ENCODE results near the gene GLIS1. TPM values are rescaled to one million over a fixed set of nuclear protein-coding genes. Genes with fewer than 3 reads are reported as not detected.

The GLIS1 gene
- total RNA-seq, 1 donor from 2014 or later = 0.07 TPM

DNA sequence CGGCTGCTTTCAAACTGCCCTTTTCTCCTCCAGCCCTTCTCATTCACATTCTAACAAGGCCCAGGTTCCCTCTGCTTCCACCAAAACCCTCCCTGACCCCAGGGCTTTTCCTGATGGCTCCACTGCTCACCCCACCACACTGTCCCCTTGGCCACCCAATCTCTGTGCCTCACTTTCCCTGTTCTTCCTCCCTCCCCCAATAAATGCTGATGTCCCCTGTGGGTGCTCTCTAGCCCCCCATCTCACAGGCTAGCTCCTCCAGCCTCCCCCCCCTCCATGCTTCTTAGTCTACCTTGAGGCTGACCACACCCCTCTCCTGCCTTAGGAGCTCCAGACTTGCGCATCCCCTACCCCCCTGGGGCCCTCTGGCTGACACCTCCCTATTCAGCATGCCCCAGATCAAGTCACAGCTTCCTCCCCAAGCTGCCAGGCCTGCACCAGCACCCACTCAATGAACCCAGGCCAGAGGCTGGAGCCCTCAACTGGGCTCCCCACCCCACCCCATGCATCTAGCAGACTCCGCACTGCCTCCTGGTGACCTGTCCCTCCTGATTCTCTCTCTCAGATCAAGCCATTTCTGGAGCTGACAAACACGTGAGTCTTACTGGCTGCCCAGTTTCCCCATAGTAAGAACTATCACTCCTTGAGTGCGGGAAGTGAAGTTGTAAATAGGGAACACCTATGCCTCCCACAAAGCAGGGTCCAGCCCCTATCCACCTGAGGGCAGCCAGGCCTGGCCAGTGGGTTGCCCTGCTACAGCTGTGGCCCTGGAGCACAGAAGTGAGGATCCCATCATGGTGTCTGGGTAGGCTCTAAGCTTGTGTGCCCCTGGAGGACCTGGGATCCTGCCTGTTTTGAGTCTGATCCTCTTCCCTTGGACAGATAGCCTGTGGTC is 161.9 kb downstream of the GLIS1 start:
- no peak for DNase-seq (ENCODE audit: low read depth)

DNA sequence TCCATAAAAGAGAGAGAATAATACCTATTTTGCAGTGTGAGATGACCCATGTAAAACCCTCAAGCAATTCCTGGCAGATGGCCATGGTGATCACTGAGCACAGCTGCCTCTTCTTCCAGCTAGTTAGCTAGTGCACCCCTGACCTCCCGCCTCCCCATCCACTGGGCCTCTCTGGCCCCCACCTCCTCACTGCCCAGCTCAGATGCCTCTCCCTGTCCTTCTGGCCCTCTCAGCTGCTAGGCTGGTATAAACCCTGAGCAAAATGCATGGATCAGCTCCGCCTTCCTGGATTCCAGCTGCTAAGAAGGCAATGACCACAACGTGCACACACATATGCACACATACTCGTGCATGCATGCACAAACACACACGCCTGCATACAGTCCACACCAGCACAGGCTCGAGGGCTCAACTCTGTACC is 162.6 kb downstream of the GLIS1 start:
- no peaks in the 10 kb centered on the region for H3K9me3 ChIP-seq (ENCODE audit: insufficient read depth, low read depth, low read length)
- H3K4me2 ChIP-seq (ENCODE audit: low read length) = no peak overlapping the region
- Mint-ChIP-seq H3K27me3 (ENCODE audit: low read depth, unreplicated experiment) (peaks cover 40% of the 10 kb centered on the region), H3K4me3 (ENCODE audit: unreplicated experiment) (no peak overlapping the region), H3K36me3 (ENCODE audit: low read depth, unreplicated experiment) (no peaks in the 10 kb centered on the region), H3K9me3 (ENCODE audit: unreplicated experiment) (no peaks in the 10 kb centered on the region), H3K27ac (ENCODE audit: unreplicated experiment) (no peak overlapping the region), H3K4me1 (ENCODE audit: low read depth, unreplicated experiment) (peaks cover 5% of the 10 kb centered on the region)
- DNase-seq (ENCODE audit: low read depth) (no peak), FAIRE-seq (no peak)
- H3K27me3 ChIP-seq (ENCODE audit: insufficient read depth, low read length) = no peaks in the 10 kb centered on the region
- H2AFZ ChIP-seq (ENCODE audit: low read depth, low read length) = no peak overlapping the region
- H3K27ac ChIP-seq (ENCODE audit: low read depth, low read length) = no peak overlapping the region
- peaks cover 84% of the 10 kb centered on the region for H4K20me1 ChIP-seq (ENCODE audit: insufficient read depth, low read length)
- H3K4me1 ChIP-seq (ENCODE audit: insufficient read depth, low read length) = peaks cover 6% of the 10 kb centered on the region
- no peaks in the 10 kb centered on the region for H3K36me3 ChIP-seq (ENCODE audit: insufficient read depth, low read length)
- no peak for TF ChIP-seq EZH2 (IDR thresholded peaks at IDR 0.05; ENCODE audit: insufficient read depth, low read length)
- TF ChIP-seq, protein P1, sequence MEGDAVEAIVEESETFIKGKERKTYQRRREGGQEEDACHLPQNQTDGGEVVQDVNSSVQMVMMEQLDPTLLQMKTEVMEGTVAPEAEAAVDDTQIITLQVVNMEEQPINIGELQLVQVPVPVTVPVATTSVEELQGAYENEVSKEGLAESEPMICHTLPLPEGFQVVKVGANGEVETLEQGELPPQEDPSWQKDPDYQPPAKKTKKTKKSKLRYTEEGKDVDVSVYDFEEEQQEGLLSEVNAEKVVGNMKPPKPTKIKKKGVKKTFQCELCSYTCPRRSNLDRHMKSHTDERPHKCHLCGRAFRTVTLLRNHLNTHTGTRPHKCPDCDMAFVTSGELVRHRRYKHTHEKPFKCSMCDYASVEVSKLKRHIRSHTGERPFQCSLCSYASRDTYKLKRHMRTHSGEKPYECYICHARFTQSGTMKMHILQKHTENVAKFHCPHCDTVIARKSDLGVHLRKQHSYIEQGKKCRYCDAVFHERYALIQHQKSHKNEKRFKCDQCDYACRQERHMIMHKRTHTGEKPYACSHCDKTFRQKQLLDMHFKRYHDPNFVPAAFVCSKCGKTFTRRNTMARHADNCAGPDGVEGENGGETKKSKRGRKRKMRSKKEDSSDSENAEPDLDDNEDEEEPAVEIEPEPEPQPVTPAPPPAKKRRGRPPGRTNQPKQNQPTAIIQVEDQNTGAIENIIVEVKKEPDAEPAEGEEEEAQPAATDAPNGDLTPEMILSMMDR (IDR thresholded peaks at IDR 0.05; ENCODE audit: insufficient read depth, low read depth, low read length) = no peak
- H3K9ac ChIP-seq (ENCODE audit: low read length) = no peak overlapping the region
- peaks cover 12% of the 10 kb centered on the region for H3K79me2 ChIP-seq (ENCODE audit: insufficient read depth, low read length)
- H3K4me3 ChIP-seq (ENCODE audit: insufficient read depth, low read depth, low read length) = no peak overlapping the region

More for the DNA sequence above, 161.9 kb downstream of the GLIS1 start:
- H2AFZ ChIP-seq (ENCODE audit: low read depth, low read length) = no peak overlapping the region
- peaks cover 89% of the 10 kb centered on the region for H4K20me1 ChIP-seq (ENCODE audit: insufficient read depth, low read length)
- Mint-ChIP-seq H3K9me3 (ENCODE audit: unreplicated experiment) (no peaks in the 10 kb centered on the region), H3K4me1 (ENCODE audit: low read depth, unreplicated experiment) (peaks cover 5% of the 10 kb centered on the region), H3K27me3 (ENCODE audit: low read depth, unreplicated experiment) (peaks cover 48% of the 10 kb centered on the region), H3K27ac (ENCODE audit: unreplicated experiment) (no peak overlapping the region), H3K4me3 (ENCODE audit: unreplicated experiment) (no peak overlapping the region), H3K36me3 (ENCODE audit: low read depth, unreplicated experiment) (no peaks in the 10 kb centered on the region)
- H3K27me3 ChIP-seq (ENCODE audit: insufficient read depth, low read length) = no peaks in the 10 kb centered on the region
- H3K9me3 ChIP-seq (ENCODE audit: insufficient read depth, low read depth, low read length) = no peaks in the 10 kb centered on the region
- TF ChIP-seq, protein P1 (IDR thresholded peaks at IDR 0.05; ENCODE audit: insufficient read depth, low read depth, low read length) = no peak
- no peak for TF ChIP-seq EZH2 (IDR thresholded peaks at IDR 0.05; ENCODE audit: insufficient read depth, low read length)
- FAIRE-seq = no peak
- no peaks in the 10 kb centered on the region for H3K36me3 ChIP-seq (ENCODE audit: insufficient read depth, low read length)
- H3K9ac ChIP-seq (ENCODE audit: low read length) = no peak overlapping the region
- peaks cover 12% of the 10 kb centered on the region for H3K79me2 ChIP-seq (ENCODE audit: insufficient read depth, low read length)
- no peak overlapping the region for H3K4me3 ChIP-seq (ENCODE audit: insufficient read depth, low read depth, low read length)
- peaks cover 3% of the 10 kb centered on the region for H3K4me1 ChIP-seq (ENCODE audit: insufficient read depth, low read length)
- H3K27ac ChIP-seq (ENCODE audit: low read depth, low read length) = no peak overlapping the region
- H3K4me2 ChIP-seq (ENCODE audit: low read length) = no peak overlapping the region

DNA sequence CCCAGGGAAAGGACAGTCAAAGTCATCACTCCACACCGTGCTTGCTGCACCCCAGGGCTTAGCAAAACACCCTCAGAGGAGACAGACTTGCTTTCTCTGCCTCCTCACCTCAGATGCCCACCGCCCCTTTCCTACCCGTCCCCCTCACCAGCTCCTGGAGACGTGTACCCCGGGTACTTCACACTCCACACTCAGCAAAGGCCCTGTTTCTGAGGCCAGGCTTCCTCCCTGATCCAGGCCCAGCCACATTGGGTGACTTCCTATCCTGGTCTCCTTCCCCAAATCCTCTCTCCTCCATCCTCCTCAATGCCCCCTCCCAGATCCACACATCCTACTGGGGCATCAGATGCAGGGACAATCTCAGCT is 163.0 kb downstream of the GLIS1 start:
- Mint-ChIP-seq H3K4me1 (ENCODE audit: low read depth, unreplicated experiment) (peaks cover 5% of the 10 kb centered on the region), H3K27ac (ENCODE audit: unreplicated experiment) (no peak overlapping the region), H3K36me3 (ENCODE audit: low read depth, unreplicated experiment) (no peaks in the 10 kb centered on the region), H3K9me3 (ENCODE audit: unreplicated experiment) (no peaks in the 10 kb centered on the region), H3K4me3 (ENCODE audit: unreplicated experiment) (no peak overlapping the region), H3K27me3 (ENCODE audit: low read depth, unreplicated experiment) (peaks cover 38% of the 10 kb centered on the region)
- no peaks in the 10 kb centered on the region for H3K27me3 ChIP-seq (ENCODE audit: insufficient read depth, low read length)
- H3K9me3 ChIP-seq (ENCODE audit: insufficient read depth, low read depth, low read length) = no peaks in the 10 kb centered on the region
- TF ChIP-seq, protein P1 (IDR thresholded peaks at IDR 0.05; ENCODE audit: insufficient read depth, low read depth, low read length) = no peak
- no peak for TF ChIP-seq EZH2 (IDR thresholded peaks at IDR 0.05; ENCODE audit: insufficient read depth, low read length)
- H3K36me3 ChIP-seq (ENCODE audit: insufficient read depth, low read length) = no peaks in the 10 kb centered on the region
- no peak overlapping the region for H3K27ac ChIP-seq (ENCODE audit: low read depth, low read length)
- no peak overlapping the region for H2AFZ ChIP-seq (ENCODE audit: low read depth, low read length)
- H3K4me3 ChIP-seq (ENCODE audit: insufficient read depth, low read depth, low read length) = no peak overlapping the region
- no peak overlapping the region for H3K4me2 ChIP-seq (ENCODE audit: low read length)
- no peak overlapping the region for H3K9ac ChIP-seq (ENCODE audit: low read length)
- H4K20me1 ChIP-seq (ENCODE audit: insufficient read depth, low read length) = peaks cover 84% of the 10 kb centered on the region
- FAIRE-seq (no peak), DNase-seq (ENCODE audit: low read depth) (no peak)
- H3K4me1 ChIP-seq (ENCODE audit: insufficient read depth, low read length) = peaks cover 6% of the 10 kb centered on the region
- H3K79me2 ChIP-seq (ENCODE audit: insufficient read depth, low read length) = peaks cover 15% of the 10 kb centered on the region
